Heart left ventricle (tissue), 16 donors: ENCODE data around the gene INSRR. TPM values are rescaled to one million over a fixed set of nuclear protein-coding genes. Genes with fewer than 3 reads are reported as not detected.
A peak's percentile ranks its signal among the peaks of the same experiment; 100 is the strongest.

Experiments
- ATAC-seq, 4 donors: fragments of 200-7000 bp; cut with Tn5 transposase; one replicate each; pipeline ENCODE4 v1.9.1; 2020 to 2022; ENCODE audit warnings: moderate library complexity in 4 of 4, mild to moderate bottlenecking in 3 of 4, moderate number of reproducible peaks in 1 of 4
- DNase-seq, 5 donors: peaks; one replicate each; pipeline ENCODE4 v3.0.0-alpha.2; 2020
- H3K27ac ChIP-seq, 12 donors: fragments of 200-600 bp; sonication (generic) in 4 of 12; one replicate each; pipeline versions ENCODE4 v1.5.0 to v1.8.0; 2016 to 2022; ENCODE audit warnings: mild to moderate bottlenecking in 2 of 12
- H3K27me3 ChIP-seq, 9 donors: fragments of 200-600 bp; sonication (generic) in 2 of 9; one replicate each; pipeline versions ENCODE4 v1.5.1 to v1.8.0; 2016 to 2022; ENCODE audit warnings: mild to moderate bottlenecking in 3 of 9
- H3K36me3 ChIP-seq, 9 donors: fragments of 200-600 bp; sonication (generic) in 2 of 9; one replicate each; pipeline versions ENCODE4 v1.5.0 to v1.8.0; 2018 to 2022; ENCODE audit warnings: mild to moderate bottlenecking in 2 of 9
- H3K4me1 ChIP-seq, 12 donors: fragments of 200-600 bp; sonication (generic) in 4 of 12; one replicate each; pipeline versions ENCODE4 v1.5.0 to v1.8.0; 2016 to 2022; ENCODE audit warnings: mild to moderate bottlenecking in 3 of 12
- H3K4me3 ChIP-seq, 12 donors: fragments of 200-600 bp; sonication (generic) in 4 of 12; one replicate each; pipeline versions ENCODE4 v1.5.0 to v1.8.0; 2017 to 2022; ENCODE audit warnings: mild to moderate bottlenecking in 9 of 12, moderate library complexity in 4 of 12
- H3K9me3 ChIP-seq, 12 donors: fragments of 200-600 bp; sonication (generic) in 4 of 12; one replicate each; pipeline versions ENCODE4 v1.5.0 to v1.8.0; 2016 to 2022; ENCODE audit warnings: mild to moderate bottlenecking in 1 of 12
- POLR2A ChIP-seq, 2 donors: fragments of 450-650 bp; IDR thresholded peaks; one replicate each; pipeline ENCODE4 v1.6.1; 2017; ENCODE audit warnings: antibody characterized with exemption in 2 of 2, mild to moderate bottlenecking in 2 of 2, moderate library complexity in 2 of 2
- WGBS, 4 donors: extraction: QIAGEN DNeasy Blood & Tissue Kit in 2 of 4; methylation state at CpG; one replicate each; pipeline versions ENCODE4 v1.1.5 to v1.1.7; 2013 to 2018; 5-methylcytosine and 5-hydroxymethylcytosine counted together
- intact Hi-C, 10 donors: fragments of 100-400 bp; cut with DNase I; formaldehyde crosslinking; loops; one replicate each; pipeline versions ENCODE4 v1.11.1 to v1.14.2; 2022
- polyA plus RNA-seq, 2 donors: library from polyadenylated mRNA; stranded (reverse); fragments of 200-250 nt; gene quantifications; one replicate each; pipeline ENCODE4 v1.2.3, GENCODE V29; 2013
- total RNA-seq, 9 donors: library from RNA; depleted of rRNA in 2 of 9; stranded (reverse); fragments of >200 nt in 2 of 9; fragmentation: NEBNext Ultra II Directional in 3 of 9; extraction: Animal tissue kit (Norgen Biotek cat#: 25700) in 3 of 9; gene quantifications; one replicate each; pipeline versions ENCODE4 v1.1.0 to v1.2.4, GENCODE V29; 2016 to 2023
- TF ChIP-seq, protein P1 (sequence below), 12 donors: fragments of 200-600 bp; sonication (generic) in 4 of 12; IDR thresholded peaks; one replicate each; pipeline versions ENCODE4 v1.5.0 to v1.8.0; 2018 to 2022; ENCODE audit warnings: antibody characterized with exemption in 12 of 12, mild to moderate bottlenecking in 5 of 12
- donor health status: ischemic (EF 13 %, LVEDD 7.1; RV severe dilation, severe dysfunction).
- donor health status: healthy with polysubstance abuse.
- donor health status: DM: no; HTN: yes; CAD: no.
- donor health status: DM: no; HTN: no; CAD: no.
- donor health status: ischemic (EF 25% LVEDD 6.9; RV normal size, moderate dysfunction).
- donor health status: ischemic (EF 25% LVEDD 5.7; RV mildly dilated, moderate dysfunction).
- donor health status: healthy.
- donor health status: DM: yes; HTN: yes; CAD: no.
- donor health status: ischemic (EF 35%, LVEDD 5.7; RV mildly dilated, moderate dysfunction).
- donor health status: nonischemic (EF 11% LVEDD 7.7; RV severe dilation, severe dysfunction).
- donor health status: DM: yes; HTN: yes; CAD: no.
- donor health status: PGD.
- donor health status: ischemic (EF 29% LVEDD 5.4; RV normal size, mild dysfunction).
- donor health status: nonischemic (EF 23%, LVEDD 6.1; RV moderate dilation, normal function).

The INSRR gene
- total and polyA plus RNA-seq, 11 donors, result 0.07 to 0.42 (median 0.12) TPM; not detected in 3

DNA sequence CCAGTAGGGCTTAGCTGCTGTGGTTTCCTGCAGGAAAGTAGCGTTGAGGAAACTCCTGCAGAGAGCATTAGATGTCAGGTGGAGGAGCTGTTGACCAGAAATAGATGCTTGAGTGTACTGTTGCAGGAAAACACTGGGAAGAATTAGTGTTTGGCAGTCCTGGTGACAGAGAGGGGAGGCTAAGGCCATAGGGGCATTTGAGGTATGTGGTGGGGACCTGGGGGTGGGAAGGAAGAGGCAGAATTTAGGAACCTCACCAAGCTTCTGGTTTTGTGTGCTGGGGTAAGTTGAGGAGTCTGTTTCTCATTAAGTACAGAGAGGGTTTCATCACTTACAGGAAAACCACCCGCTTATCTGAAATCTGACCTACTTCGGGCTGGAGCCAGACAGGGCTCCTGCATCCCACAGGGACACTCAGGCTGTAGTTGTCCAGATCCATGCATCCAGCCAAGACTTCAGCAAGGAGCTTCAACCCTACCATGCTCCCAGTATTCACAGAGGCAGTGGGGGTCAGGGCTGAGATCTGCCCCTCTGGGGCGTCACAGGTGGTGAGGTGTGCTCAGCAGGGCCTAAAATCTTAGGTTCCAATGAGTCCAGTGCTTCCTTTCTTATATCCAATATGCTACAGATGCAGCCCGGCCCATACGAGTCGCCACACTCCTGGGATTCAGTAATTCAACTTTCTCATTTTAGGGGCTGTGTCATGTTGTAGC, 57.4 kb downstream of the INSRR start:
- Histone ChIP-seq H3K9me3 (no peaks in the 10 kb centered on the region), H3K27ac (peak overlapping the region in 3 of 12 donors; percentile 1 to 21 (median 3)), H3K36me3 (peaks cover 3 to 57% (median 48%) of the 10 kb centered on the region in 9 donors), H3K4me3 (no peak overlapping the region), H3K4me1 (peaks cover 0 to 51% (median 33%) of the 10 kb centered on the region in 12 donors), H3K27me3 (no peaks in the 10 kb centered on the region)
- 26 to 54% (median 47%) methylated on average over 6 to 7 of the region's 7 CpGs for WGBS, 4 donors
- TF ChIP-seq, protein P1, sequence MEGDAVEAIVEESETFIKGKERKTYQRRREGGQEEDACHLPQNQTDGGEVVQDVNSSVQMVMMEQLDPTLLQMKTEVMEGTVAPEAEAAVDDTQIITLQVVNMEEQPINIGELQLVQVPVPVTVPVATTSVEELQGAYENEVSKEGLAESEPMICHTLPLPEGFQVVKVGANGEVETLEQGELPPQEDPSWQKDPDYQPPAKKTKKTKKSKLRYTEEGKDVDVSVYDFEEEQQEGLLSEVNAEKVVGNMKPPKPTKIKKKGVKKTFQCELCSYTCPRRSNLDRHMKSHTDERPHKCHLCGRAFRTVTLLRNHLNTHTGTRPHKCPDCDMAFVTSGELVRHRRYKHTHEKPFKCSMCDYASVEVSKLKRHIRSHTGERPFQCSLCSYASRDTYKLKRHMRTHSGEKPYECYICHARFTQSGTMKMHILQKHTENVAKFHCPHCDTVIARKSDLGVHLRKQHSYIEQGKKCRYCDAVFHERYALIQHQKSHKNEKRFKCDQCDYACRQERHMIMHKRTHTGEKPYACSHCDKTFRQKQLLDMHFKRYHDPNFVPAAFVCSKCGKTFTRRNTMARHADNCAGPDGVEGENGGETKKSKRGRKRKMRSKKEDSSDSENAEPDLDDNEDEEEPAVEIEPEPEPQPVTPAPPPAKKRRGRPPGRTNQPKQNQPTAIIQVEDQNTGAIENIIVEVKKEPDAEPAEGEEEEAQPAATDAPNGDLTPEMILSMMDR (IDR thresholded peaks at IDR 0.05), result peak in 6 of 12 donors; percentile 29 to 43 (median 36)
- TF ChIP-seq POLR2A (IDR thresholded peaks at IDR 0.05), result no peak
- DNase-seq (peak in 2 of 5 donors; percentile 54 to 61), ATAC-seq (peak; percentile 39 to 76 (median 63))
- intact Hi-C loops, result loop anchor here in 4 of 10 donors (5.0 to 10.0 kb wide), 2 partner anchors 61 to 123 kb away; partner anchors contain the start of genes NTRK1 (in 3 of the 4) and LRRC71 (in 1 of the 4)

DNA sequence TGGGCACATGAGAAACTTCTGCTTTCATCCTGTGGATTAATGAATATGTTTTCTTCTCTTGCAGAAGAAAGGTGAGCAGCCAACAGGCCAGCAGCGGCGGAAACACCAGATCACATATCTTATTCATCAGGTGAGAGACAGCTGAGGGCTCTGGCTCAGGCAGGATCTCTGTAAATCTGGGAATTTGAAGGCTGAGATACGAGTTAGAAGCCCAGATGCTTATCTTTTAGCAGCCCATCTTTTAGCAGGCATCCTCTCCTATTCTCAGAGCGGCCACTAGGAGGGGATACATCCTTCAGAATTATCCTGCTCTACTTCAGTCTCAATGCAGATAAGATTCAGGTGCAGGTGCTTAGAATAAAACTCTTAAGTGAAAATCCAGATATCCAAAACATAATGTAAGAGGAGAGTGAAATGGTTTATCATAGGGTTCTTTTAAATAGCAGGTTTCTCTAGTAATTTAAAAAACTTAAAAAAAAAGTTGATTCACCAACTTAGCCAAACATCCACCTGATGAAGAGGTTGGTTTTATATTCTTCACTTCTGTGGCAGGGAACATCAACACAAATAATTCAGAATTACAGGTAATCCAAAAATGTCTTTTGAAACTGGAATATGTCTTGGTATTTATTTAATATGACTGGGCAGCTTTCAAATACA, 61.6 kb downstream of the INSRR start:
- DNase-seq, result no peak
- intact Hi-C loops, result loop anchor here in 6 of 10 donors (1.0 to 5.0 kb wide), 4 partner anchors 60 to 63 kb away; partner anchors contain the start of genes INSRR (in 3 of the 6) and NTRK1 (in 3 of the 6)
- Histone ChIP-seq H3K4me3 (no peak overlapping the region), H3K27me3 (no peaks in the 10 kb centered on the region), H3K9me3 (no peaks in the 10 kb centered on the region), H3K4me1 (peaks cover 0 to 24% (median 16%) of the 10 kb centered on the region in 12 donors), H3K27ac (no peak overlapping the region), H3K36me3 (peaks cover 3 to 99% (median 90%) of the 10 kb centered on the region in 9 donors)
- ATAC-seq, result no peak
- WGBS, 4 donors, result 54 to 65% (median 59%) methylated on average over 4 of the region's 4 CpGs
- TF ChIP-seq, protein P1 (IDR thresholded peaks at IDR 0.05), result peak; percentile 44 to 70 (median 66)
- no peak for TF ChIP-seq POLR2A (IDR thresholded peaks at IDR 0.05)

DNA sequence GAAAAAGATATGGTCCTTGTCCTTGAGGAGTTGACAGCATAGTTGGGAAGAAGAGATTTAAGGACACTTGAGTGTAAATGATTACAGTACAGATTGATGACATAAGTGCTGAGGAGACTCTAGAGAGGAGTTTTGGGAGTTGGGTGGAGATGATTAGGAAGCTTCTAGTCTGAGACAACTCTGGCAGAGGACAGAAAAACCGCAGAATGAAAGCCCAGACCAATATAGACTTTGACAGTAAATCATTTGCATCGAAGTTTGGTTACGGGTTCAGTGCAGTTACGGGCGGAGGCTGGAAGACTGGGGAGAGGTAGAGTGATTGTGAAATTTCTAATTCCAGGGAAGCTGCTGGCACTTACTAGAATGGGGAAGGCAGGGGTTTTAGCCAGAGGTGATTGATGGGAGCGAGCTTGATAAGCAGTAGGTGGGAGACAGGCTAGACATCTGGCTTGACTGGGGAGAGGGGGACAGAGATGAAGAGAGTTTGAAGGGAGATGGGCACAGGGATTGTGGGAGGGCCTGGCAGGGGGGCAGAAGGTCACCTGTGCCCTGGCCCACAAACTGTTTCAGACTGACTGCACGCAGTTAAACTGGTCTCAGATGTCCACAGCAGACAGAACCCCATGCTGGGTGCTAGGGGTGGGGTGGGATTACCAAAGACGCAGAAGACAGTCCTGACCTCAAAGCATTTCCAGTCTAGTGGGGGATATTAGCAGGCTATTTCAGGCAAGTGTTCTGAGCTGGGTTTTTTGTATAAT, 62.4 kb downstream of the INSRR start:
- intact Hi-C loops, result loop anchor here in 6 of 10 donors (1.0 to 5.0 kb wide), 4 partner anchors 61 to 64 kb away; partner anchors contain the start of genes INSRR (in 3 of the 6) and NTRK1 (in 3 of the 6)
- 87 to 91% (median 89%) methylated on average over 8 of the region's 8 CpGs for WGBS, 4 donors
- TF ChIP-seq, protein P1 (IDR thresholded peaks at IDR 0.05), result no peak
- no peak for TF ChIP-seq POLR2A (IDR thresholded peaks at IDR 0.05)
- Histone ChIP-seq H3K4me1 (peaks cover 0 to 17% (median 10%) of the 10 kb centered on the region in 12 donors), H3K36me3 (peaks cover 3 to 100% (median 98%) of the 10 kb centered on the region in 9 donors), H3K27ac (no peak overlapping the region), H3K27me3 (no peaks in the 10 kb centered on the region), H3K9me3 (no peaks in the 10 kb centered on the region), H3K4me3 (no peak overlapping the region)
- ATAC-seq (no peak), DNase-seq (no peak)
